NCI-H146 treated with DMSO at 0.1 percent for 48 hours (cell line): ENCODE measurements around the gene CD58.
"Not testable (repeated sequence)": the region's sequence is repeated elsewhere in the genome, so short reads cannot be mapped to it uniquely, and the experiment has no call there.

Experiments used
- DNase-seq: peaks from one replicate; lab custom pipeline; 2025; ENCODE audit not compliant: unreplicated experiment; lab: John Stamatoyannopoulos, UW

CD58 gene

GRCh38 chr1:116571215-116571919 is 541 bp upstream of the CD58 start:
- DNase-seq, result no peak

GRCh38 chr1:116569776-116570357 is 959 bp downstream of the CD58 start:
- DNase-seq, result no peak

GRCh38 chr1:116569381-116569670 is 1.5 kb downstream of the CD58 start:
- DNase-seq, result no peak

GRCh38 chr1:116568662-116569380 is 2.0 kb downstream of the CD58 start:
- DNase-seq, result no peak

- DNase-seq, result no peak
Measured at GRCh38 chr1:116567790-116568661, 2.8 kb downstream of the CD58 start.

GRCh38 chr1:116565222-116565621 is 5.6 kb downstream of the CD58 start:
- no peak for DNase-seq

GRCh38 chr1:116564426-116564825 is 6.4 kb downstream of the CD58 start:
- DNase-seq, result no peak

- not testable (repeated sequence) for DNase-seq
Measured at GRCh38 chr1:116562465-116562864, 8.4 kb downstream of the CD58 start.

- DNase-seq, result no peak
Measured at GRCh38 chr1:116561563-116561962, 9.3 kb downstream of the CD58 start.

- no peak for DNase-seq
Measured at GRCh38 chr1:116560704-116561490, 9.9 kb downstream of the CD58 start.

- DNase-seq, result no peak
Measured at GRCh38 chr1:116559304-116559761, 11.5 kb downstream of the CD58 start.

- no peak for DNase-seq
Measured at GRCh38 chr1:116558571-116558970, 12.3 kb downstream of the CD58 start.

GRCh38 chr1:116558140-116558549 is 12.7 kb downstream of the CD58 start:
- DNase-seq, result no peak

- DNase-seq, result no peak
Measured at GRCh38 chr1:116557323-116557878, 13.4 kb downstream of the CD58 start.

GRCh38 chr1:116556289-116557006 is 14.4 kb downstream of the CD58 start:
- no peak for DNase-seq

GRCh38 chr1:116554924-116555323 is 15.9 kb downstream of the CD58 start:
- no peak for DNase-seq

GRCh38 chr1:116553386-116554115 is 17.3 kb downstream of the CD58 start:
- no peak for DNase-seq

GRCh38 chr1:116546354-116546977 is 24.4 kb downstream of the CD58 start:
- no peak for DNase-seq

GRCh38 chr1:116545359-116545705 is 25.5 kb downstream of the CD58 start:
- no peak for DNase-seq
